ENCODE results near the gene ERC1.

DNA sequence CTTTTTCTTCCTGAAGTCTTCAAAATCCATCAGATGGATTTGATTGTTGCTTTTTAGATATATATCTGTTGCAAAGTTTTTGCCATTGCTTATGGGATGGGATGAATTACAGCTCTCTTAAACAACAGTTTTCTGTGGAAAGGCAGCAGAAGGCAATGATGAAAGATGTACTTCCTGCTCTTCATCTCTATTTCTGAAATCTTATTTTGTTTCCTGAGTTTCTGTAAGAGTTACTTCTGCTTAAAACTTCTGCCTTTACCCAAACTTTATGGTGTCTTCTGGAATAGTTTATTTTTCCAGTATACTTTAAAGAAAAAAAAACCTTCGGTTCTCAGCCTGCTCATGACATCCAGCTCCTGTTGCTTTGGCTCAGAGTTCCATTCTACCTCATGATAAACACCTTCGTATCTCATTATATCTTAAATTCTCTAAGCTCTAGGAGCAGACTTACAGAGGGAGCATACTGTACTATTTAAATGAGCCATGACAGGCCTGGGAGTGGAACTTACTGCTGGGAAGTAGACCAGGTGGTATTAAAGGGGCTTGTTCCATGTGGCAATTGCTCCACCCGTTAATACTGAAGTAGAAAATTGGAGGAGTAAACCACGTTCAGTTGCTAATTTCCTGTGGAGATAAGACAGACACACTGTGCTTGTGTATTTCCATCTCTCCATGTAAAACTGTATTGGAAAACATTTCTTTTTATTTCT lies 314.9 kb downstream of the ERC1 start:
- TF ChIP-seq, protein P1, sequence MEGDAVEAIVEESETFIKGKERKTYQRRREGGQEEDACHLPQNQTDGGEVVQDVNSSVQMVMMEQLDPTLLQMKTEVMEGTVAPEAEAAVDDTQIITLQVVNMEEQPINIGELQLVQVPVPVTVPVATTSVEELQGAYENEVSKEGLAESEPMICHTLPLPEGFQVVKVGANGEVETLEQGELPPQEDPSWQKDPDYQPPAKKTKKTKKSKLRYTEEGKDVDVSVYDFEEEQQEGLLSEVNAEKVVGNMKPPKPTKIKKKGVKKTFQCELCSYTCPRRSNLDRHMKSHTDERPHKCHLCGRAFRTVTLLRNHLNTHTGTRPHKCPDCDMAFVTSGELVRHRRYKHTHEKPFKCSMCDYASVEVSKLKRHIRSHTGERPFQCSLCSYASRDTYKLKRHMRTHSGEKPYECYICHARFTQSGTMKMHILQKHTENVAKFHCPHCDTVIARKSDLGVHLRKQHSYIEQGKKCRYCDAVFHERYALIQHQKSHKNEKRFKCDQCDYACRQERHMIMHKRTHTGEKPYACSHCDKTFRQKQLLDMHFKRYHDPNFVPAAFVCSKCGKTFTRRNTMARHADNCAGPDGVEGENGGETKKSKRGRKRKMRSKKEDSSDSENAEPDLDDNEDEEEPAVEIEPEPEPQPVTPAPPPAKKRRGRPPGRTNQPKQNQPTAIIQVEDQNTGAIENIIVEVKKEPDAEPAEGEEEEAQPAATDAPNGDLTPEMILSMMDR (IDR thresholded peaks at IDR 0.05; ENCODE audit: low read depth, low read length, poor library complexity, severe bottlenecking), result no peak
- no peak for TF ChIP-seq EZH2phosphoT487 (IDR thresholded peaks at IDR 0.05; ENCODE audit: borderline replicate concordance, low read length)

Data from DOHH2 (cell line).